Measurements from ENCODE around the gene KCNIP4.
"Not testable (repeated sequence)": the region's sequence is repeated elsewhere in the genome, so short reads cannot be mapped to it uniquely, and the experiment has no call there.

Gene KCNIP4

DNA sequence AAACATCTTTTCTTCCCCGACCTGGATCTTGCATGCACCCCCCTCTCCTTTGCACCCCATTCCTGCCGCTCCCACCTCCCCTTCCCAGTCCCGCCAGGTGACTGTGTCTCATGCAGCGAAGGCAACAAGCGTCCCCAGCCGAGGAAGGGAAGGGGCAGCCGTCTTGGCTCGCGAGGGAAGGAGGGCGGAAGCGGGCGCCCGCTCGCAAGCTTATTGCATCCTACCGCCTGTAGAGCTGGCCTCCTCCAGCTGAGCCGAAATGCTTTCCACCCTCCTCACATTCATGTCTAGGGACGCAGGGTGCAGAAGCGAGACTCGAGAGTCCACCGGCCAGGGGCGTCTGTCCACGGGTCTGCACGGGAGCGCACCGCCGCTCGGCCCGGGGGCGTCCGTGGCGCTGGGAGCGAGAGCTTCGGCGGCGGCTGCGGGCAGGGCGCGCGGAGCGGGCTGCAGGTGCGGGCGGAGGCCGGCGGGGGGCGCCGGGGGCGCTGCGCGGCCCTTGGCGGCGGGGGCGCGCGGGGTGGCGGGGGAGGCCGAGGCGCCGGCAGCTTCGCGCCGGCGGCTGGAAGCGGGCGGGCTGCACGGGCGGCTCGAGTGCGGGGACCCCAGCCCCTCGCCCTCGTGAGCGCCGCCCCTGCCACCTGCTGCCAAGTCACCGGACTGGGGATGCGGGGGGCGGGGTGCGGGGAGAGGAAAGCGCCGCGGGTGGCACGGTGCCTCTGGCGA is at the start of gene KCNIP4:
Gene KCNIP4, minus strand, starts transcription at position 426 of the 726 bp plus-strand sequence.
- DNase-seq (ENCODE audit: low read depth in 2 of 3, low spot score in 1 of 3): no peak

GRCh38 chr4:21996618-21997017 is 48.0 kb upstream of the KCNIP4 start:
- DNase-seq (ENCODE audit: low read depth in 2 of 3, low spot score in 1 of 3): not testable (repeated sequence)

DNA sequence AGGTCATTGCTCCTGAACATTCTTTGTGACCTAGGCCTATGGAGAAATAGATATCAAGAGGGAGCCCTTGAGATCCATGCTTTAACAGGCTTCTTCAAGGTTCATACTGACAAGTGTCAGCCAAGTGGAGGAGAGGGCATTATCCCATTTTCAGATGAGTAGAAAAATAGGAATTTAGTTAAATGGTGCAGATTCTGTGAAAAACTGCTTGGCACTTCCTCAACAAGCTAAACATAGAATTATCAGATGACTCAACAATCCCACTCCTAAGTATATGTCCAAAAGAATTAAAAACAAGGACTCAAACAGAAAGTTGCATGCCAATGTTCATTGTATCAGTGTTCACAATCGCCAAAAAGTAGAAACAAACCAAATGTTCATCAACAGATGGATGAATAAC is 43.8 kb upstream of the KCNIP4 start:
- DNase-seq (ENCODE audit: low read depth in 2 of 3, low spot score in 1 of 3): no peak

- no peak for DNase-seq (ENCODE audit: low read depth in 2 of 3, low spot score in 1 of 3)
These were observed 43.0 kb upstream of the KCNIP4 start for GRCh38 chr4:21991562-21991961.

DNA sequence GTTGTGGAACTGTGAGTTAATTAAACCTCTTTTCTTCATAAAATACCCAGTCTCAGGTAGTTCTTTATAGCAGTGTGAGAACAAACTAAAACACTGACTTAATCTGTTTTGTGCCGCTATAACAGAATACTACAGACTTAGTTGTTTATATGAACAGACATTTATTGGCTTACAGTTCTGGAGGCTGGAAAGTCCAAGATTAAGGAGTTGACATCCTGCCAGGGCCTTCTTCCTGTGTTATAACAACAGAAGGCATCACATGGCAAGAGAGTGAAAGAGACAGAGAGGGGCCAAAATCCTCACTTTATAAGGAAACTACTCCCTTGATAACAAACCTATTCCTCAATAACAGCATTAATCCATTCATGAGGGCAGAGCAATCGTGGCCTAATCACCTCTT is 42.5 kb upstream of the KCNIP4 start:
- DNase-seq (ENCODE audit: low read depth in 2 of 3, low spot score in 1 of 3): no peak

GRCh38 chr4:21989351-21989750 is 40.8 kb upstream of the KCNIP4 start:
- DNase-seq (ENCODE audit: low read depth in 2 of 3, low spot score in 1 of 3): no peak

GRCh38 chr4:21986307-21986706 is 37.7 kb upstream of the KCNIP4 start:
- no peak for DNase-seq (ENCODE audit: low read depth in 2 of 3, low spot score in 1 of 3)

- DNase-seq (ENCODE audit: low read depth in 2 of 3, low spot score in 1 of 3): no peak
These were observed 33.5 kb upstream of the KCNIP4 start for GRCh38 chr4:21982087-21982486.

- no peak for DNase-seq (ENCODE audit: low read depth in 2 of 3, low spot score in 1 of 3)
These were observed 30.6 kb upstream of the KCNIP4 start for GRCh38 chr4:21979196-21979595.

GRCh38 chr4:21976166-21976565 is 27.6 kb upstream of the KCNIP4 start:
- no peak for DNase-seq (ENCODE audit: low read depth in 2 of 3, low spot score in 1 of 3)

DNA sequence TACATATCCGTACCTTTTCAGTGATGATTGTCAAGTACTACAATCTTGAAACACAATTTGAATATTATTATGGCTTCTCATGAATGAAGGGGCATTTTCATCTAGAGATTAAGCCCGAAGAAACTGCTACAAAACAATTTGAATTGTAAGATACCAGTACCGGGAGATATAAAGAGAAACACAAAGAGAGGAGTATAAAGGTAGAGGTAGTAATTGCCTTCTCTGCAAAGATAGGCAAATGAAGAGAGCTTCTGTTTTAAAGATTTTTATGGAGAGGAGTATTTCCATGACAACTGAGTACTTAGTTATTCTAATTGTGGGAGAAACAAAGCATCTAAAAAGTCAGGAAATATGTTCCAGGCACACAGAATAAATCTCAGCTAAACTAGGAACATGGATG is 25.3 kb upstream of the KCNIP4 start:
- no peak for DNase-seq (ENCODE audit: low read depth in 2 of 3, low spot score in 1 of 3)

GRCh38 chr4:21964762-21965319 is 16.3 kb upstream of the KCNIP4 start:
- no peak for DNase-seq (ENCODE audit: low read depth in 2 of 3, low spot score in 1 of 3)

- no peak for DNase-seq (ENCODE audit: low read depth in 2 of 3, low spot score in 1 of 3)
These were observed 14.1 kb upstream of the KCNIP4 start for GRCh38 chr4:21962691-21963090.

- DNase-seq (ENCODE audit: low read depth in 2 of 3, low spot score in 1 of 3): no peak
These were observed 12.2 kb upstream of the KCNIP4 start for GRCh38 chr4:21960793-21961192.

- DNase-seq (ENCODE audit: low read depth in 2 of 3, low spot score in 1 of 3): no peak
These were observed 6.3 kb upstream of the KCNIP4 start for GRCh38 chr4:21954916-21955315.

- DNase-seq (ENCODE audit: low read depth in 2 of 3, low spot score in 1 of 3): no peak
These were observed 5.1 kb upstream of the KCNIP4 start for GRCh38 chr4:21953653-21954052.

DNA sequence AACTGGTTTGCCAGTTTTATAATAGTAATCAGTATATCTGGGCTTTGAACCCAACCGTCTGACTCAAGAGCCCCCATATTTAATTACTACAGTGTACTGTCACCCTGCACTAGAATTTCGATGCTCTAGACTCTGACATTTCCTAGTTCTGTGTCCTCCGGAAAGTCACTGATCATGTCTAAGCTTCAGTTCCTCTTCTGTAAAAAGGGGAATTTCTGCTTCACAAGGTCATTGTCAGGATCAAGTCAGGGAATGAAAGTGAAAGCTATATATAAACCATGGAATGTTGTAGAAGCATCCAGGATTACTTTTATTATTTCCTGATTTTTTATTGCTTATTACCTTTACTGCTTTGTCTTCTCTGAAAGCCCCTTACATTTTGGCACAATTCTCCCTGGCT is 4.0 kb upstream of the KCNIP4 start:
- DNase-seq (ENCODE audit: low read depth in 2 of 3, low spot score in 1 of 3): no peak

DNA sequence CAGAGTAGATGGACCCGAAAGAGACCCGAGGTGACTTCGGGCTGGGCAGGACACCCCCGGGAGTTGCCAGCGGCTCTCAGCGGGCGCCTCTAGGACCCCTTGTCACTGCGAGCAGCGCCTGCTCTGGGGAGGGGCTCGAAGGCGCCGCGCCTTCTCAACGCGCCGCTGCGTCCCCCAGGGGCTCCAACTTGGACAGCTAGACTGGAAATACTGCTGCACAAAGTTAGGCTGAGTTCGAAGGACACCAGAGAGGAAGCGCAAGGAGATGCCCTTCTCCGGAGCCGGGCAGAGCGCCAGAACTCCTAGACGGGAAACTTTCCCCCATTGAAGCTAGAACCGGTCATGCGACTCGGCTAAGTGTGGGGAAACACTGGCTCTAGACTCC is 493 bp upstream of the KCNIP4 start:
- no peak for DNase-seq (ENCODE audit: low read depth in 2 of 3, low spot score in 1 of 3)

- DNase-seq (ENCODE audit: low read depth in 2 of 3, low spot score in 1 of 3): no peak
These were observed 703 bp downstream of the KCNIP4 start for GRCh38 chr4:21947791-21948346.

- DNase-seq (ENCODE audit: low read depth in 2 of 3, low spot score in 1 of 3): no peak
These were observed 1.7 kb downstream of the KCNIP4 start for GRCh38 chr4:21946858-21947257.

DNA sequence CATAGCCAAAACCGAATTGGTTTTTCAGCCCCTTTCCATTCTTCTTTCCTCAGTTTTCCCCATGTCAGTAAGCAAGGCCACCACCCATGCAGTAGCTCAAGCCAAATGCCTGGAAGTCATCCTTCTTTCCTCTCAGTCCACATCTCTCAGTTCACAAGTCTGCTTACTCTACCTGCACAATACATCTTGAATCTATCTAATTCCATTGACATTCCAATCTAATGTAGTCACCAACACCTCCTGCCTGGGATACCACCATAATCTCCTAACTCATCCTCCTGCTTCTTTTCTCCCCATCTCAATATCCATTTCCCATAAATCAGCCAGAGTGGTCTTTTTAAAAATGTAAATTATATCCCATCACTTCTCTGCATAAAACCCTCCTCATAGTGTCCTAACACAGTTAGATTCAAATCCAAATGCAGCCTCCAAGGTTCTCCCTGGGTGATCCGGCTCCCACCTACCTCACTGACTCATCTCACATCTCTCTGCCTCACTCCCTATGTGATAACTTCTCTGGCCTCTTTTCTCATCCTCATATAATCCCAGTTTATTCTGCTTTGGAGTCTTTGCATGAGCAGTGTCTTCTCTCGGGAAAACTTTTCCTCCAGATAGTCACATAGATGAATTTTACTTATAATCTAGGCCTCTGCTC is 26.9 kb downstream of the KCNIP4 start:
- DNase-seq (ENCODE audit: low read depth in 2 of 3, low spot score in 1 of 3): no peak

DNA sequence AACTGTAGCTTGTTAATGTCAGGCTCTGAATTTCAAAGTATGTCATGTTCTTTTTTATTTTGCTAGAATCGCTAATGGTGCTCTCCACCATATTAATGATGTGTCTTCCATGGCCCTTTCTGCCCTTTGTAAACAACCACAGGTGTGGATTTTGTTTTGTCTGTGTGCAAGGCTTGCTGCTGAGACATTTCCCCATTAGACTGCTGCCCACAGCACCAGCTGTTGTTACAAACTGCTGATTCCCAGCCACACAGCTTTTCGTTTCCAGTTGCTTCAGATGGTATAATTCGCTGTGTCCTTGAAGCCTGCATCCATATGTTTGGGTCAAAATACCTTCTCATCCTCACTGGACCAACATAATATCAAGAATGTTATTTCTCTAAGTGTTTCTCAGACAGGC is 32.8 kb downstream of the KCNIP4 start:
- no peak for DNase-seq (ENCODE audit: low read depth in 2 of 3, low spot score in 1 of 3)

All from stimulated activated CD4-positive, alpha-beta T cell treated with anti-CD3 and anti-CD28 coated beads, Interleukin-12 subunit alpha, Interleukin-12 subunit beta, amount 100 ng/mL, for 48 hours (primary cell).